ENCODE results near the gene FAM184A.
"Not testable (repeated sequence)": the region's sequence is repeated elsewhere in the genome, so short reads cannot be mapped to it uniquely, and the experiment has no call there.

The FAM184A gene, protein sequence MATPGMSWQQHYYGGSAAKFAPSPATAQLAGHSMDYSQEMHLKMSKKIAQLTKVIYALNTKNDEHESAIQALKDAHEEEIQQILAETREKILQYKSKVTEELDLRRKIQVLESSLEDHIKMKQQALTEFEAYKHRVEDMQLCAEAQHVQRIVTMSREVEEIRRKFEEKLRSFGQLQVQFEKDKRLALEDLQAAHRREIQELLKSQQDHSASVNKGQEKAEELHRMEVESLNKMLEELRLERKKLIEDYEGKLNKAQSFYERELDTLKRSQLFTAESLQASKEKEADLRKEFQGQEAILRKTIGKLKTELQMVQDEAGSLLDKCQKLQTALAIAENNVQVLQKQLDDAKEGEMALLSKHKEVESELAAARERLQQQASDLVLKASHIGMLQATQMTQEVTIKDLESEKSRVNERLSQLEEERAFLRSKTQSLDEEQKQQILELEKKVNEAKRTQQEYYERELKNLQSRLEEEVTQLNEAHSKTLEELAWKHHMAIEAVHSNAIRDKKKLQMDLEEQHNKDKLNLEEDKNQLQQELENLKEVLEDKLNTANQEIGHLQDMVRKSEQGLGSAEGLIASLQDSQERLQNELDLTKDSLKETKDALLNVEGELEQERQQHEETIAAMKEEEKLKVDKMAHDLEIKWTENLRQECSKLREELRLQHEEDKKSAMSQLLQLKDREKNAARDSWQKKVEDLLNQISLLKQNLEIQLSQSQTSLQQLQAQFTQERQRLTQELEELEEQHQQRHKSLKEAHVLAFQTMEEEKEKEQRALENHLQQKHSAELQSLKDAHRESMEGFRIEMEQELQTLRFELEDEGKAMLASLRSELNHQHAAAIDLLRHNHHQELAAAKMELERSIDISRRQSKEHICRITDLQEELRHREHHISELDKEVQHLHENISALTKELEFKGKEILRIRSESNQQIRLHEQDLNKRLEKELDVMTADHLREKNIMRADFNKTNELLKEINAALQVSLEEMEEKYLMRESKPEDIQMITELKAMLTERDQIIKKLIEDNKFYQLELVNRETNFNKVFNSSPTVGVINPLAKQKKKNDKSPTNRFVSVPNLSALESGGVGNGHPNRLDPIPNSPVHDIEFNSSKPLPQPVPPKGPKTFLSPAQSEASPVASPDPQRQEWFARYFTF

DNA sequence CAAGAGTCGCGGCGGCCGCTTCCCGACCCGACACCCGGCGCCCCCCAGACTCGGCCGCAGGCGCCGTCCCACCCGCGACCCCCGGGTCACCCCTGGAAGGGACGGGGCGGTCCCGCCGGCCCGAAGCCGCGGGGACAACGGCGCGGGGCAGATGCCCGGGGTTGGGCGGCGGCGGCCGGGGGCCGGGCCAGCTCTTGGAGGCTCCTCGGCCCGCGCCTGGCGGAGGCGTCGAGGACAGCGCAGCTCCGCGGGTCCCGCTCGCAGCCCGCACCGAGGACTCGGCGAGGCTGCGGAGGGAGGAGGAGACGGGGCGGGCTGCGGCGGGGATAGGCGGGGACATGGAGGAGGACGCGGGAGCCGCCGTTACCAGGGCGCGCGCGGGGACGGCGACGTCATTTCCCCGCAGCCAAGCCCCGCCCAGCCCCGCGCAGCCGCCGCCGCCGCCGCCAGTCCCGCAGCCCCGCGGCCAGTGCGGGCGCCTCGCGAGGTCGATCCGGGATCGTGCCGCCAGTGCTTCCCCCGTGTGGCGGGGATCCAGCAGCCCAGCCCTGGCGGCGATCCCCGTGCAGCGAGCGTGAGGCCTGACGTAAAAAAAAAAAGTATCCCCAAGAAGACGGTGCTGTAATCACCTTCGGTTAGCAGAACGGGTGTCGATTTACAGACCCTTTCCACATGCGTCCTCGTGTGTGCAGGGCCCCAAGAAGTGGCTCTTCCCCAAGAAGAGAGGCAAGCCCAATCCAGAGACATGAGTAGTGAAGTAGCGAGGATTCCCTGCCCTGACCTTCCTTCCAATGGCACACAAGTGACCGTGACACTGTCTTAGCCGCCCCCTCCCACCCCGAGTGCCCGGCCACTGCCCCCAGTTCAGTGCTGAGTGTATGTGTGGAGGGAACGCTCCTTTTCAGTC, at the start of gene FAM184A:
Gene FAM184A (minus strand): TSS at position 289 of the 907 bp plus-strand sequence. CDS start 365 bp downstream, outside the sequence.
- DNase-seq (ENCODE audit: low read depth in 2 of 2) = peak; percentile 46 to 48

DNA sequence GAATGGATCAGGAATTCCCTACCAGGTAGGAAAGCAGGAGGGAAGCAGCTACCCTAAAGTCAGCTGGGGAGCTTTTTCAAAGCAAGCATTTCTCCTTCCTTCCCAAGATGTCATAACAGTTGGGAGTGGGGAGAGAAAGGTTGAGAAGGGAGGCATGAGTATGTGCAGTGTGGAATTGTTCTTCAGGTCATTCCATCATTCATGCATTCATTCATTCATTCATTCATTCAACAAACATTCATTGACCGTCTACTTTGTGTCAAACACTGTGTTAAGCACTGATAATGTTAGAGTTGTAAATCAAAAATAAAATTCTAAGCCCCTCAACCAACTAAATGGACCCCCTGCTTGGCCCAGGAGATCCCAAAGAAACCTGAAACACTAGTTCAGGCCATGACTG, 49.2 kb upstream of the FAM184A start:
- DNase-seq (ENCODE audit: low read depth in 2 of 2) = no peak

DNA sequence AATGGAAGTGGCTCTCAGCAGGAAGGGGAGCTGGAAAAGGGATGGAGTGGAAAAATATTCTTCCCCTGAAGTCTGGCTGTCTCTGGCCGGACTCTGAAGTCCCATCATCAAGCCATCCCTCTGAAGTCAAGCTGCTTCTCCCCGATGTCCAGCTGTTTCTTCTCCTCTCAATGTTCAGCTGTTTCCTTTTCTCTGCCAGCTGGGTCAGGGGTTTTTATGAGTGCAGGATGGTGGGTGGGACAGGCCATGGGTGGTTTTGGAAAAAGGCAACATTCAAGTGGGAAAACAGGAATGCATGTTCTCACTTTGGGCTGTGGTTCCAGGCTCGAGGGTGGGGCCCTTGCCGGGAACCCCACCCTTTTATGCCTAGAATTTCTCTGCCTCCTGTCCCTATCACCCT, 48.4 kb upstream of the FAM184A start:
- DNase-seq (ENCODE audit: low read depth in 2 of 2) = no peak

DNA sequence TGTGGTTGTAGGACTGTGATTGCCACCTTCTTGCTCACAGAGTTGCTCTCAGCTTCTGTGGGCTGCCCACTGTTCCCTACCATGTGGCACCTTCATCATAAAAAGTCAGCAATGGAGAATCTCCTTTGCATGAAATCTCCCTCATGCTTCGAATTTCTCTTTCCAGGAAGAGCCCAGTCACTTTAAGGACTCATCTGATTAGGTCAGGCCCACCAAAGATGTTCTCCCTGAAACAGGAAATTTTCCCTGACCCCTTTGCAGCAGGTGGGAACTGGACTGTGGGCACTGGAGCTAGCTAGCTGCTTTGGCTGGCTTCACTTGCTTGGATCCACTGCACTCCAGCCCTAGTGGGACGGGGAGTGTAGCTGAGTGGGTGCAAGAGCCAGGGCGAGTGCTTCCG, 47.7 kb upstream of the FAM184A start:
- DNase-seq (ENCODE audit: low read depth in 2 of 2) = no peak

DNA sequence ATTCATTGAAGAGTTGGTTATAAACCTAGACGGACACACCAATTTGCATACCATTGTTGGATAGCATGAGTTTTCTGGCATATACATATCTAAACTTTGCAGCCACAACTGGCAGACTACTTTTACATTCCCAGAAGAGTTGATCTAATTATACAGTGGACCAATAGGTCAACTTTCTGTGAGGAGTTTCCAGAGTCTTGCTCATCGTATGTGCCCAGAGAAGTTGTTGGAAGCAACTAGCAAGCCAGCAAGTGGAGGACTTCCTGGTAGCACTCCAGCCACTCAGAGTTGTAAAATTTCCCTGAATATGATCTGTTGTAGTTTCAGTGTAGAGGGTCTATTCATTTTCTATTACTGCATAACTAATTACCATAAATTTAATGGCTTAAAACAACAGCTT, 47.1 kb upstream of the FAM184A start:
- DNase-seq (ENCODE audit: low read depth in 2 of 2) = no peak

DNA sequence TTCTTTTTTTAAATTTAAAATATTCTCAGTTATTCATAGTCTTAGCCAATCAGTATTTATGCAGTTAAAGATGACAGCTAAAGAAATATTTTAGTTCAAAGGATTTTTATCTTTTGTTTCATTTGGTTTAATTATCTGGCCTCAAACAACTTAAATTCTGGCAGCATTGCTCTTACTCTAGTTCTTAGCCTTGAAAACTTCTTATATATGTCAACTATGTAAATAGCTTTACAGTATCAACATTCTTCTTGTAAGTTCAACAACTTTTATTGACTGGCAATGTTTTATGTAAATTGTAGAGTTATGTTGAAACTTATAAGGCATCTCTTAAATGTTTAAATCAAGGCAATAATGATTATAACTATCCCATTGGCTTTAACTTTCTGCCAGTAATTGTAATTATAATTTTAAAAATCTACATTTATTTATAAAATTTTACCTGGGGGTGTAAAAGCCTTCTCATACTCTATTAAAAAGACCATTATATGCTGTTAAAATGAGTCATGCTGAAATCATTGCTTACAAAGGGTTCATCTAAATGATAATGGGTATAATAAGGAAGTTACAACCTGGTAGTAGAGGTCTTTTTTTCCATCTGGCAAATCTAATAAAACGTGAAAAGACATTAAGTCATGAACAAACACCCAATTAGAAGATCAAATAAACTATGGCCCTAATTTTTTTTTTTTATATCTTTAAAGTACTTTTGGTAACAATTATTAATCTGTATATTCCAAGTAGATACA, 45.8 kb upstream of the FAM184A start:
- no peak for DNase-seq (ENCODE audit: low read depth in 2 of 2)

DNA sequence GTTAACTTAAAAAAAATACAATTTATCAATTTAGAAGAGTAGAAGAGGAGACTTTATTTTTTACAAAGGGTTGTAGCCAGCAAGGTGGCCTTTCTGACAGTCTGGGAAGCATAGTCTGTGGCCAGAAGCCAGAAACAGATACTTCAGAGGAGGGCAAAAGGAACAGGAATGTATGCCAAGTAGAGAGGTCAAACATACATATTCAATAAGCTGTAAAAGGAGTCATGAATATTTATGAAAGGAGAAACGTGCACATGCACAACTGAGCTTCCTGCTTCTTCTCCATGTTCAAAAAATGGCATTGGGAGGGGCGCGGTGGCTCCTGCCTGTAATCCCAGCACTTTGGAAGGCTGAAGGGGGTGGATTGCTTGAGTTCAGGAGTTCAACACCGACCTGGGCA, 43.9 kb upstream of the FAM184A start:
- no peak for DNase-seq (ENCODE audit: low read depth in 2 of 2)

DNA sequence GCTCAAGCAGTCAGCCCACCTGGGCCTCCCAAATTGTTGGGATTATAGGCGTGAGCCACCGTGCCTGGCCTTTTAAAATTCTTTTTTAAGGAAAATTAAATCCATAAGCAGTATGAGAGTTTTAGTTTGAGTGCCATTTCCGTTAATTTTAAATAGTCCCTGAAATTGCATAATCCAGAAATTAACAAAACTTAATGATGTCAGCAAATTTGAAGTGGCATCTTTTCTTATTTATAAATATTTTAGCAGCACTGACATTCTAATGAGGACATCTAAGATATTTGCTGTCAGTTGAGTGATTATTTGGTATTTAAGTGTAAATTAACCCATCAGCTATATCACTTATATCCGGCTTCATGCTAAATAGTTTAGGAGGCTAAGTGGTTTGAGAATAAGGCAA, 42.9 kb upstream of the FAM184A start:
- no peak for DNase-seq (ENCODE audit: low read depth in 2 of 2)

DNA sequence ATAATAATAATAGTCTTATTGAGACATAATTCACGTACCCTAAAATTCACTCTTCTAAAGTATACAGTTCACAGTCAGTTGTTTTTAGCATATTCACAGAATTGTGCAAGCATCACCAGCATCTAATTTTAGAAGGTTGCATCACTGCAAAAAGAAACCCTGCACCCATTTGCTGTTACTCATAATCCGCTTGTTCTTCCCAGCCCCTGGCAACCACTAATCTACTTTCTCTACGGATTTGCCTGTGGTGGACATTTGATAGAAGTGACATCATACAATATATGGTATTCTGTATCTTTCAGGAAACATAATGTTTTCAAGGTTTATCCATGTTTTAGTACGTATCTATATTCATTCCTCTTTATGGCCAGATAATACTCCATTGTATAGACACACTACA, 41.5 kb upstream of the FAM184A start:
- no peak for DNase-seq (ENCODE audit: low read depth in 2 of 2)

DNA sequence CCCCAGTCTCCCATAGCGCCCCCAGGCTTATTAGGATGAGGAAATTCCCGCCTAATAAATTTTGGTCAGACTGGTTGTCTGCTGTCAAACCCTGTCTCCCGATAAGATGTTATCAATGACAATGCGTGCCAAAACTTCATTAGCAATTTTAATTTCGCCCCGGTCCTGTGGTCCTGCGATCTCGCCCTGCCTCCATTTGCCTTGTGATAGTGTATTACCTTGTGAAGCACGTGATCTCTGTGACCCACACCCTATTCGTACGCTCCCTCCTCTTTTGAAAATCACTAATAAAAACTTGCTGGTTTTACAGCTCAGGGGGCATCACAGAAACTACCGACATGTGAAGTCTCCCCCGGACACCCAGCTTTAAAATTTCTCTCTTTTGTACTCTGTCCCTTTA, 40.6 kb upstream of the FAM184A start:
- not testable (repeated sequence) for DNase-seq (ENCODE audit: low read depth in 2 of 2)

DNA sequence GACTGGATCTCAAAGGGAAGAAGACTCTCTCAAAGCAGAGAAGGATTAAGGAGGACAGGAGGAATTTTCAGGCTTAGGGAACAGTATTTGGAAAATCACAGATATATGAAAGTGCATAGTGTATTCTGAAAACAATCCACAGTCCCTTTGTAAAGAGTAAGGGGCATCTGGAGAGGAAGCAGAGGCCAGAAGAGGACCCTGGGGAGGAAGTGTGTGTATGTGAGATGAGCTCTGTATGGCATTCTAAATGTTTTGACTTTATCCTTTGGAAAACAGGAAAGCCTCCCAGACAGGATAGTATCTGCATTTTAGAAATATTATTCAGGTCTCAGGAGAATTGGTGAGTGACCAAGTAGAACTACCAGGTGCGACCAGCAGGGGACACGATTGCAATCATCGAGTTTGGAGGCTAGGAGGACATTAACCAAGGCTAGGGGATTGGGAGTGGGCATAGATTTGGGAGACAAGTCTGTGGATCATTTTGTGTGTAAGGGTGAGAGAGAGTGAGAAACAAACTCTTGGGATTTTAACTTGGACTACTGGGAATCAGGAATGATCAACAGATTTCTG, 38.3 kb upstream of the FAM184A start:
- DNase-seq (ENCODE audit: low read depth in 2 of 2) = no peak

DNA sequence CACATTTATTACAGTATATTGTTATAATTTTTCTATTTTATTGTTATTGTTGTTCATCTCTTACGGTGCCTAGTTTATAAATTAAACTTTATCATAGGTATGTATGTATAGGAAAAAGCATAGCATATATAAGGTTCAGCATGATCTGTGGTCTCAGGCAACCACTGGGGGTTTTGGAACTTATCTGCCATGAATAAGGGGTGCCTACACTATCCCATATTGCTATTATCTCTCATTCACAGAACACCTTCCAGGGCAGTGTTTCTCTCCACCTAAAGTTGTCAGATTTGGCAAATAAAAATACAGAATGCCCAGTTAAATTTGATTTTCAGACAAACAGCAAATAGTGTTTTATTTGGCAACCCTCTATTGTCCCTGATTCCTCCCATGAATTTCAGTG, 35.5 kb upstream of the FAM184A start:
- DNase-seq (ENCODE audit: low read depth in 2 of 2) = no peak

DNA sequence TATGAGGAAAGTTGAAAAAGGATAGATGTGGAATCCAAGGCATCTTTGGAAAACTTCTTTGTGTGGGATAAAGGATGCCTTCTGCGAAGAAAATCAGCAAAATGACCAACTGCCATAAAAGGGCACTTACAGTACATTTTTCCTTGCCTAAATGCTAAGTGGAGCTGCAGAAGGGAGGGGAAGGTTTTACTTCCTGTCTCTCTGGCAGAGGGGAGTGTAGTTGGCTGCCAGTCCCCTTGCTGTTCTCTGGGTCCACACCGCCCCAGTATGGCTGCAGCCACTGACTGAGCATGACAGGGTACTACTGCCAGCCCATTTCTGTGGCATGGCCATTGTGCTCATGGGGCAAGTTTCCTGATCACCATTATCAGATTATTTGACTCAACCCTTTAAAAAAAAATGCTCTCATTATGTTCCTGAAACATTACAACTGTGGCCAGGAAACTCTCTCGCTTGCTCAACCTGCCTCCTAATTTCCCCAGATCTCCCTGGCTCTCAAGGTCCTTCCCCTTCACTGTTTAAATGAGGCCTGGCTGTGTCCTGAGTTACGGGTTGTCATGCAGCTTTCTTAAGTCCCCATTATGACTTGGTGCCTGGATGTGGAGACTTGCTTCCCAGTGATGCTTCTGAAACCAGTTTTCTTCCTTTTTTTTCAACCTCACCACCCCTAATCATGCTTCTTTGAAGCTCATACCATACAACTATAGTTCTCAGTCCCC, 34.5 kb upstream of the FAM184A start:
- DNase-seq (ENCODE audit: low read depth in 2 of 2) = no peak

DNA sequence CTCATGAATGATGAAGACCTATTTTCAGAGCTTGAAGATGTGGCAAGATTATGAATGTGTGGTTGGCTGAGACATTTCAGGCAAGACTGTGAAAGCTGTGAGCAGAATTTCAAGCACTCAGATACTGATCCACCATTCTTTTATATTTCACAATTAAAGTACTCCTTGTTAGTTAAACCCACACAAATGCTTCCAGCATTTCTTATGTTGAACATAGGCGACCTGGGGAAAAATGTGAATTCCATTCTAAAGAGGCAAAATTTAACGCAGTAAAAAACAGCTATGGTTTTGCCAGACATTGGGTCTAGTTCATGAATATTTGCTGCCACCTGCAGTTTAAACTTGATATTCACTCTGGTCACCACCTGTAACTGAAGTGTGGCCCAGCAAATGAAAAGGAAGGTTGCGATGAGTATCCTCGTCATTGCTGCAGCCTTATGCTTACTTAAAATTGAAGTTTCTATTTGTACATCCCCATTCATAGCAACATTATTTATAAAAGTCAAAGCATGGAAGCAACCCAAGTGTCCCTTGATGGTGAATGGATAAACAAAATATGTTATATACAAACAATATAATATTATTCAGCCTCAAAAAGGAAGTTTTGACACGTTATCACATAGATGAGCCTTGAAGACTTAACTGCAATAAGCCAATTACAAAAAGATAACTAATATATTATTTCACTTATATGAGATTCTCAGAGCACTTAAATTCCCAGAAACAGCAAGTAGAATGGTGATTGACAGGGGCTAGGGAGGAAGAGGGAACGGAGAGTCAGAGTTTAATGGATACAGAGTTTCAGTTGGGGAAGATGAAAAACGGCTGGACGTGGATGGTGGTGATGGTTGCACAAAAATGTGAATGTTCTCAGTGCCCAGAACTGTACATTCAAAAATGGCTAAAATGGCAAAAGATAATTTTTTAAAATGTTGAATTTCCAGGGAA, 32.4 kb upstream of the FAM184A start:
- peak in 1 of 2 donors; percentile 31 for DNase-seq (ENCODE audit: low read depth in 2 of 2)

DNA sequence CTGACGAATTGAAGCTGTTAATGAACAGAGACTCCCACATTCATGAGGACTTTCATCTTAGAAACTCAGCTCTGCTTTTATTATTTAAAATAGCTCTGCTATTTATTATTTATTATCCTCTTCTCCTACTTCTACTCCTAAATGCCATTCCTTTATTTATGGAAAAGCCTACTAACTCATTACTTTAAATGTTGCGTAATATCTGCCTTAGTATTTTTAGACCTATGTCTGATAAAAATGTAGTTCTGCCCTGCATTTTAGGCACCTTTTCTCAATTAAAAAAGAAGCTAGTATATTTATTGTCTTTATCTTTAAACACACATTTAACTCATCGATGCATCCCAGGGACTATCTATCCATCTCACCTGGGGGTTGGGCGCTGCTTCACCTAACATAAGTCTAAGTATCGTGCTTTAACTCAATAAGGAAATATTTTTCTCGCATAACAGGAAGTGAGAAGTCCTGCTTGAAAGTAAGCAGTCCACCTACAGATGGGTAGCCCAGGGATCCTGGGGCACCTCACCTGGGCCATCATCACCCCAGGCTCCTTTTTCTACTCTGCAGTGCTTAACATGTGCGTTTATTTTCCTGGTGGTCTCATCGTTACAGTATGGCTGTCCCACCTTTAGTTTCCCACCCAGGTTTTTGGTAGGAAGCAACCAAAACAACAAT, 31.3 kb upstream of the FAM184A start:
- no peak for DNase-seq (ENCODE audit: low read depth in 2 of 2)

DNA sequence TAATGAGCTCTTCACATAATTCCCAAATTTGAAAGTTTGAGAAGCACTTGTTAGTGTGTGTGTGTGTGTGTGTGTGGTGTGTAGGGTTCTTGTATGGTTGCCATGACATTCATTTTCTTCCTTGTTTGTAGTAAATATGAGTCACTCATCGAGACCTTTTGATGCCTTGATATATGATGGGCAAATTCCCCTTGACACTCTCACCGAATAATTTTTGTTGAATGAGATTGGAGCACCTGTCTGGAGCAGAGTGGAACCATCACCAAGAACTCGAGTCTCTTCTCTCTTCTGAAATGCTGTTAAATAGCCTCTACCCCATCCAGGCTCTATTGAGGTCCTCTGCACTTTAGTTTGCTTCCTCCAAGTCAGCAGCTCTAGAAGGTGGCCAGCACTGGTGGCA, 29.6 kb upstream of the FAM184A start:
- no peak for DNase-seq (ENCODE audit: low read depth in 2 of 2)

DNA sequence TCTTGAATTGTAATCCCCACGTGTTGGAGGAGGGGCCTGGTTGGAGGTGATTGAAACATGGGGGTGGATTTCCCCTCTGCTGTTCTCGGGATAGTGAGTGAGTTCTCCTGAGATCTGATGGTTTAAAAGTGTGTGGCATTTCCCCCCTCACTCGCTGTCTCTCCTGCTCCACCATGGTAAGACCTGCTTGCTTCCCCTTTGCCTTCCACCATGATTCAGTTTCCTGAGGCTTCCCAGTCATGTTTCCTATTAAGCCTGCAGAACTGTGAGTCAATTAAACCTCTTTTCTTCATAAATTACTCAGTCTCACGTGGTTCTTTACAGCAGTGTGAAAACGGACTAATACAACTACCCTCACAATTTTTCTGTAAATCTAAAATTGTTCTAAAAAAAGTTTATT, 26.8 kb upstream of the FAM184A start:
- no peak for DNase-seq (ENCODE audit: low read depth in 2 of 2)

DNA sequence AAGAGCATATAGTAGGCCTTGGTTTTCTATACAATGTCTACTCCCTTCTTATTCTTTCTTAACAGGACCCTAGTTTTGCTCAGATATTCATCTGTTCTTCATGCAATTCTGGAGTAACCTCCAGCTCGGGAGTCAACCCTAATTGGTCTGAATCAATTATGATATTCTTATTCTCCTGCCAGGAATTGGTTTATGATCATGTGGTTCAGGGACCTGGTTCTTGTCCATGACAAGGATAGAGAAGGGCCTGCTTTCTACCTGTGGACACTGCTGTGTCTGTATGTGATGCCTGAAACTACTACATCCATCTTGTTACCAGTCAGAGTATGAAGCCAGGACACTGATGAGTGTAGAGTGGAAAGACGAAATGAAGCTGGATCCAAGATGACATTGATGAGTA, 24.4 kb upstream of the FAM184A start:
- DNase-seq (ENCODE audit: low read depth in 2 of 2) = no peak
